ENCODE measurements around the gene SCARB1.

DNA sequence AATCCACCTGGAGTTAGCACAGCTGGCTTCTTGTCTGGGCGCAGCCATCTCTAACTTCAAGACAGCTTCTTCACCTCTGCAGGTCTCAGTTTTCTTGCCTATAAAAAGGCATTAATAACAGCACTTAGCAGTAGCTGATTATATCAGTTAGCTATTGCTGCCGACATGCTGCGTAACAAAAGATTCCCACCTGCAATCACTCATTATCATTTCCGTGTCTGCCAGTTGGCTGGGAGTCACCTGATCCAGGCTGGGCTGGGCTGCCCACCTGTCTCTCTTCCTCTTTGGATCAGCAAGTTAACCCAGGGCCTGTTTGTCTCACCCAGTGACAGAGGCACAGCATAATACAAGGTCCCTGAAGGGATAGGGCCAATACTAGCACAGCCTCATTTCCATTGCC lies 109.7 kb downstream of the SCARB1 start:
- TF ChIP-seq, protein P1, sequence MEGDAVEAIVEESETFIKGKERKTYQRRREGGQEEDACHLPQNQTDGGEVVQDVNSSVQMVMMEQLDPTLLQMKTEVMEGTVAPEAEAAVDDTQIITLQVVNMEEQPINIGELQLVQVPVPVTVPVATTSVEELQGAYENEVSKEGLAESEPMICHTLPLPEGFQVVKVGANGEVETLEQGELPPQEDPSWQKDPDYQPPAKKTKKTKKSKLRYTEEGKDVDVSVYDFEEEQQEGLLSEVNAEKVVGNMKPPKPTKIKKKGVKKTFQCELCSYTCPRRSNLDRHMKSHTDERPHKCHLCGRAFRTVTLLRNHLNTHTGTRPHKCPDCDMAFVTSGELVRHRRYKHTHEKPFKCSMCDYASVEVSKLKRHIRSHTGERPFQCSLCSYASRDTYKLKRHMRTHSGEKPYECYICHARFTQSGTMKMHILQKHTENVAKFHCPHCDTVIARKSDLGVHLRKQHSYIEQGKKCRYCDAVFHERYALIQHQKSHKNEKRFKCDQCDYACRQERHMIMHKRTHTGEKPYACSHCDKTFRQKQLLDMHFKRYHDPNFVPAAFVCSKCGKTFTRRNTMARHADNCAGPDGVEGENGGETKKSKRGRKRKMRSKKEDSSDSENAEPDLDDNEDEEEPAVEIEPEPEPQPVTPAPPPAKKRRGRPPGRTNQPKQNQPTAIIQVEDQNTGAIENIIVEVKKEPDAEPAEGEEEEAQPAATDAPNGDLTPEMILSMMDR (IDR thresholded peaks at IDR 0.05): no peak
- TF ChIP-seq EZH2phosphoT487 (IDR thresholded peaks at IDR 0.05): no peak

All from neural progenitor cell (in vitro differentiated cells).